Activated CD8-positive, alpha-beta memory T cell treated with anti-CD3 and anti-CD28 coated beads, Interleukin-2, amount 10 ng/mL, durations not matched to agents 7 days and 5 days (primary cell): Measurements from ENCODE around the gene AQP7. TPM values are rescaled to one million over a fixed set of nuclear protein-coding genes. Genes with fewer than 3 reads are reported as not detected.
"Not testable (repeated sequence)": the region's sequence is repeated elsewhere in the genome, so short reads cannot be mapped to it uniquely, and the experiment has no call there.

Source experiments
- ATAC-seq: fragments of 150-1000 bp; cut with Tn5 transposase; one replicate; pipeline ENCODE4 v1.10.0; 2021; ENCODE audit warnings: moderate library complexity
- CTCF ChIA-PET: fragments of 350-600 bp; sonication (Branson Sonifier 250); formaldehyde crosslinking; loops from one replicate; lab custom pipeline; 2021; ENCODE audit warnings: antibody characterized with exemption; lab: Charles Lee
- DNase-seq: peaks from one replicate; pipeline ENCODE4 v3.0.0-alpha.2; 2020
- H3K27ac Mint-ChIP-seq: one replicate; pipeline ENCODE4 v1.8.0; 2021; ENCODE audit warnings: mild to moderate bottlenecking, mixed read lengths
- H3K27me3 Mint-ChIP-seq: one replicate; pipeline ENCODE4 v1.8.0; 2021; ENCODE audit warnings: mixed read lengths
- H3K36me3 Mint-ChIP-seq: one replicate; pipeline ENCODE4 v1.8.0; 2021; ENCODE audit warnings: mild to moderate bottlenecking, mixed read lengths
- H3K4me1 Mint-ChIP-seq: one replicate; pipeline ENCODE4 v1.8.0; 2021; ENCODE audit warnings: mixed read lengths
- H3K4me3 Mint-ChIP-seq: one replicate; pipeline ENCODE4 v1.8.0; 2021; ENCODE audit warnings: mild to moderate bottlenecking, moderate library complexity, mixed read lengths
- H3K9me3 Mint-ChIP-seq: one replicate; pipeline ENCODE4 v1.8.0; 2022; ENCODE audit warnings: low read depth, mixed read lengths
- total RNA-seq, 2 experiments: library from RNA; stranded (reverse); gene quantifications; one replicate each; pipeline ENCODE4 v1.2.3, GENCODE V29; 2021

Gene AQP7
- total RNA-seq, 2 experiments from 2014 or later = not detected

DNA sequence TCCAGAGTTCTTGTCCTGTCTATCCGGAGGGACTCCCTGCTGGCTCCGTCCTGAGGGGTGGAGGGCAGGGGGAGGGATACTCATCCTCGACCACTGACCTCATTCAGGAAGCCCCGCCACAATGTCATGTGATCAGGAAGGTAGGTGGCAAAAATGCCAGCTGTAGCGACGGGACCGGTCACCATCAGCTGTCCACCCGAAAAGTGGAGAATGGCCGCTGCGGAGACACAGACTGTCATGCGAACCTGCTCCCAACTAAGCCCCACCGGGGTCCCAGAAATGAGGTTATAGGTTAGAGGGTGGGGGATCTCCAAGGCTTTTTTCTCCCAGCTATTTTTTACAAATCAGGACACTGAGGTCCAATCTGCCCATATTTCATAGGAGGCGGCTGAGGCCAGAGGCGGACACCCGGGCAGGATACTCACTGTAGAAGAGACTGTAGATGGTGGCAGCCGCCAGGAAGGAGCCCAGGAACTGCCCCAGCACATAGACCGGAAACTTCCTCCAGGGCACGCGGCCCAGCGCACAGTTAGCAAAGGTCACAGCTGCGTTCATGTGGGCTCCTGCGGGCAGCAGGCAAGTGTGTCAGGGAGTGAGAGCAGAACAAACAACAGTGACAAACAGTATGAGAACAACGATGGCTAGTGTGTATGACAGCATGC, 16.3 kb downstream of the AQP7 start:
- H3K9me3 Mint-ChIP-seq, H3K4me1 Mint-ChIP-seq, DNase-seq, H3K27me3 Mint-ChIP-seq, CTCF ChIA-PET, H3K36me3 Mint-ChIP-seq, H3K27ac Mint-ChIP-seq, ATAC-seq, H3K4me3 Mint-ChIP-seq: not testable (repeated sequence)

- DNase-seq, H3K36me3 Mint-ChIP-seq, H3K4me3 Mint-ChIP-seq, H3K9me3 Mint-ChIP-seq, H3K4me1 Mint-ChIP-seq, H3K27me3 Mint-ChIP-seq, ATAC-seq, CTCF ChIA-PET, H3K27ac Mint-ChIP-seq: not testable (repeated sequence)
These were observed 16.8 kb downstream of the AQP7 start for GRCh38 chr9:33385536-33385935.

DNA sequence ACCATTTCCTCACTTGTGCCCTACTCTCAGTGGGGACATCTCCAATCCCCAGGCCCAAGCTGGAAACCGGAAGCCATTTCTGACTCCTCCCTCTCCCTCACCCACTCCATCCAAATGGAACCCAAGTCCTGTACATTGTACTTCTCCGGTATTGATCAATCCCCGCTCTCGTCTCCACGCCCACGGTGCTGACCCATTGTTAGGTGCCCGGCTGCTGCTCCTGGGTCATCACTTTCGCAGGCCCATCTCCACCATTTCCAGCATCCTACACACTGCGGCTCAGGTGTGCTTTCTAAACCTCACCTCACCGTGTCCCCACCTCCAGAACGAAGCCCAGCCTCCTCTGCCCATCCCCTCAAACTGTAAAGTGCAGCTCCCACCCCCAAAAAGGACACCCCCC, 19.0 kb downstream of the AQP7 start:
- H3K4me3 Mint-ChIP-seq, CTCF ChIA-PET, H3K27ac Mint-ChIP-seq, H3K9me3 Mint-ChIP-seq, H3K27me3 Mint-ChIP-seq, H3K4me1 Mint-ChIP-seq, DNase-seq, H3K36me3 Mint-ChIP-seq, ATAC-seq: not testable (repeated sequence)

DNA sequence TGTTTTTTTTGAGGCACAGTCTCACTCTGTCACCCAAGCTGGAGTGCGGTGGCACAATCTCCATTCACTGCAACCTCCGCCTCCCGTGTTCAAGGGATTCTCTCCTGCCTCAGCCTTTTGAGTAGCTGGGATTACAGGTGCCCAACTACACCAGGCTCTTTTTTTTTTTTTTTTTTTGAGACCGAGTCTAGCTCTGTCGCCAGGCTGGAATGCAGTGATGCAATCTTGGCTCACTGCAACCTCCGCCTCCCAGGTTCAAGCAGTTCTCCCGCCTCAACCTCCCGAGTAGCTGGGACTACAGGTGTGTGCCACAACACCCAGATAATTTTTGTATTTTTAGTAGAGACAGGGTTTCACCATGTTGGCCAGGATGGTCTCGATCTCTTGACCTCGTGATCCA, 20.0 kb downstream of the AQP7 start:
- H3K4me3 Mint-ChIP-seq, H3K9me3 Mint-ChIP-seq, H3K36me3 Mint-ChIP-seq, CTCF ChIA-PET, H3K4me1 Mint-ChIP-seq, H3K27ac Mint-ChIP-seq, H3K27me3 Mint-ChIP-seq, DNase-seq, ATAC-seq: not testable (repeated sequence)

GRCh38 chr9:33381231-33381791, 21.1 kb downstream of the AQP7 start:
- Mint-ChIP-seq H3K27ac (no peak overlapping the region), H3K9me3 (no peaks in the 10 kb centered on the region), H3K4me1 (no peaks in the 10 kb centered on the region), H3K27me3 (no peaks in the 10 kb centered on the region), H3K4me3 (no peak overlapping the region), H3K36me3 (no peaks in the 10 kb centered on the region)
- ATAC-seq (no peak), DNase-seq (no peak)
- CTCF ChIA-PET = interaction anchor here (0.5 kb wide), 1 partner anchor 432 kb away, joined by 3 read pairs; no protein-coding TSS in a partner anchor

GRCh38 chr9:33380390-33381094, 21.8 kb downstream of the AQP7 start:
- Mint-ChIP-seq H3K36me3 (no peaks in the 10 kb centered on the region), H3K9me3 (no peaks in the 10 kb centered on the region), H3K4me3 (no peak overlapping the region), H3K27ac (no peak overlapping the region), H3K4me1 (no peaks in the 10 kb centered on the region), H3K27me3 (no peaks in the 10 kb centered on the region)
- DNase-seq = no peak
- CTCF ChIA-PET = no interaction called here
- ATAC-seq = no peak

DNA sequence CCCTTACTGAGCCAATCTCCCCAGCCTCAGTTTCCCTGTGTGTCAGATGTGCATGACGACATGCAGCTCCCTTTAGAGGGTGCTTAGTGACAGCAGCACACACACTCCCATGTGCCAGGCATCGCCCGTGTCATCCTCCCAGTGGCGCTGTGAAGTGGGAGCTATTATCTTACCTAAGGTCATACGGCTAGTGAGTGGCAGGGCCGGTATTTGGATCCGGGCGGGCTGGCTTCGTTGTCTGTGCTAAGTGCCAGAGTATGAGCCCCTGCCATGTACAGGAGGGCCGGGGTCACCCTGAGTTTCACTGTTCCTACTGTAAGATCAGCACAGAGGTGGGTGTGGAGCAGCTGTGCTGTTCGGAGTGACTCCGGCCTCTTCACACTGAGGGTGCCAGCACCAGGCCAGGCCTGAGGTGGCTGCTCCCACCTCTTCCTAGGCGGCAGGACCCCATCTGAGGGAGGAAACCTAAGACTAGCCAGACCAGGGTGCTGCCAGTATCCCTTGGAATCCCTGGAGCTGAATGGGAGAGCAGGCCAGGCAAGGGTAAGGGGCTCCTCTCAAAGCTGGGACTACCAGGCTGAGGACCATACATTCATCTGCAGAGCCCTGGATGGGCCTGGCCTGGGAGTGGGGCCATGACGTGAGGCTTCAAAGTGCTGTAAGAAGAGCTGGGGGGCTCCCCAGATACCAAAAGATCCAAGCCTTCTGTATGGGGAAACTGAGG, 22.5 kb downstream of the AQP7 start:
- no peaks in the 10 kb centered on the region for H3K4me1 Mint-ChIP-seq
- DNase-seq = no peak

DNA sequence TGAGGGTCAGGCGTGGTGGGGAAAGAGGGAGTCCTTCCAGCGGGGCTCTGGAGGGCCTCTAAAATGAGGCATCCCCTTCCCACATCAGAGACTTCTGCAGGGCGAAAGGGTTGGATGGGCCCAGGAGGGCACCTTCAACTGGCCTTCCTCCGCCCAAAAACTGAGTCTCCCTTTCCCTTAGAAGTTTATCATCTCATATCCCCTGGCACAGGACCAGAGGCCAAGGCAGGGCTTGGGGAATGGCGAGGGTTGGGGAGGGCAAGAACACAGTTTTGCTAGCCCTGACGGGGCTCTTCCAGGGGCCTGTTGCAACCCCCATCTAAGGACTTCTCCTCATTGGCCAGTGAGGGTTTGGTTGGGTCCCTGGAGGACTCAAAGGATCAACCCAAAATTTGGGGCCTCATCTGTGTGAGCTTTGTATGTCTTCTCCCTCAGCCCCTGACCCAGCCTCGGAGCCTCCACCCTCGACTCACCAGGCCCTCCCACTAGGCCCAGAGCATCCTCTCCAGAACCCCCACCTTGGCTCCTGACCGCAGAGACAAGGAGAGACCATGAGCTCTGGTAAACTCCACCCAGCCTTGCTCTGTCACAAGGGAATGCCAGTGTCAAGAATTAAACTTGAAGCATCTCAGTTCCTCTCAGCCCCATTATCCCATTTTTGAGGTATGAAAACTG, 24.1 kb downstream of the AQP7 start:
- ATAC-seq (no peak), DNase-seq (no peak)
- CTCF ChIA-PET = interaction anchor here (1.2 to 2.1 kb wide), 2 partner anchors 37 to 75 kb away, joined by 4 to 7 read pairs; no protein-coding TSS in a partner anchor
- Mint-ChIP-seq H3K27ac (no peak overlapping the region), H3K4me1 (no peaks in the 10 kb centered on the region), H3K4me3 (no peak overlapping the region), H3K27me3 (no peaks in the 10 kb centered on the region), H3K36me3 (no peaks in the 10 kb centered on the region), H3K9me3 (no peaks in the 10 kb centered on the region)

More for the DNA sequence above, 22.5 kb downstream of the AQP7 start:
- CTCF ChIA-PET = interaction anchor here (2.1 kb wide), 1 partner anchor 36 kb away, joined by 7 read pairs; no protein-coding TSS in a partner anchor
- no peak overlapping the region for H3K27ac Mint-ChIP-seq
- no peak for ATAC-seq
- H3K9me3 Mint-ChIP-seq = no peaks in the 10 kb centered on the region
- H3K4me3 Mint-ChIP-seq = no peak overlapping the region
- no peaks in the 10 kb centered on the region for H3K36me3 Mint-ChIP-seq
- no peaks in the 10 kb centered on the region for H3K27me3 Mint-ChIP-seq

DNA sequence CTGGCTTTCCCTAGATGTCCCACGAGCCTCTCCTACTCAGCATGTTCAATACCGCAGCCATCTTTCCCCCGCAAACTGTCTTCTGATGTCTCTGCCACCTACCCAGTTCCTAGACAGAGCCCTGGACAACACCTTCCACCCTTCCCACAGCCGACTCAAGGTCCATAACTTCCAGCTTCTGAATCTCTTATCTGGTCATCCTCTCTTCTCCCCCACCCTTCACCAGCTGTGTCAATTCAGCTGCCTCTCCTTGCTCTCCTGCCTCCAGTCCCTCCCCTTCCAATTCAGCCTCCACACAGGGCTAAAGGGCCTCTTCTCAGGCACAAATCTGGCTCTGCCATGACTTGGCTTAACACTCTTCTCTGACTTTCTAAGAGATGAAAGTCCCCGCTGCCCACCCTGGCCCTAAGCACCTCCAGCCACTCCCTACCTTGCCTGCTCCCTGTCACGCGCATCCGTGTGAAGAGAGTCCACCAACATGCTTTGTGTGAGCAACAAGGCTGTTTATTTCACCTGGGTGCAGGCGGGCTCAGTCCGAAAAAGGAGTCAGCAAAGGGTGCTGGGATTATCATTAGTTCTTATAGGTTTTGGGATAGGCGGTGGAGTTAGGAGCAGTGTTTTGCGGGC, 25.2 kb downstream of the AQP7 start:
- Mint-ChIP-seq H3K4me1 (no peaks in the 10 kb centered on the region), H3K4me3 (no peak overlapping the region), H3K36me3 (no peaks in the 10 kb centered on the region), H3K27me3 (no peaks in the 10 kb centered on the region), H3K27ac (no peak overlapping the region), H3K9me3 (no peaks in the 10 kb centered on the region)
- CTCF ChIA-PET = interaction anchor here (6.3 kb wide), 1 partner anchor 88 kb away, joined by 78 read pairs; no protein-coding TSS in a partner anchor
- DNase-seq = no peak
- no peak for ATAC-seq

GRCh38 chr9:33375841-33376321, 26.5 kb downstream of the AQP7 start:
- Mint-ChIP-seq H3K27ac (no peak overlapping the region), H3K4me3 (no peak overlapping the region), H3K9me3 (no peaks in the 10 kb centered on the region), H3K36me3 (peaks cover 6% of the 10 kb centered on the region), H3K4me1 (peaks cover 6% of the 10 kb centered on the region), H3K27me3 (no peaks in the 10 kb centered on the region)
- CTCF ChIA-PET = interaction anchor here (0.9 to 6.3 kb wide), 16 partner anchors 11 to 148 kb away, joined by 3 to 78 read pairs (median 6); partner anchors contain the start of genes ANKRD18B, AQP3 and NOL6
- DNase-seq (no peak), ATAC-seq (no peak)

DNA sequence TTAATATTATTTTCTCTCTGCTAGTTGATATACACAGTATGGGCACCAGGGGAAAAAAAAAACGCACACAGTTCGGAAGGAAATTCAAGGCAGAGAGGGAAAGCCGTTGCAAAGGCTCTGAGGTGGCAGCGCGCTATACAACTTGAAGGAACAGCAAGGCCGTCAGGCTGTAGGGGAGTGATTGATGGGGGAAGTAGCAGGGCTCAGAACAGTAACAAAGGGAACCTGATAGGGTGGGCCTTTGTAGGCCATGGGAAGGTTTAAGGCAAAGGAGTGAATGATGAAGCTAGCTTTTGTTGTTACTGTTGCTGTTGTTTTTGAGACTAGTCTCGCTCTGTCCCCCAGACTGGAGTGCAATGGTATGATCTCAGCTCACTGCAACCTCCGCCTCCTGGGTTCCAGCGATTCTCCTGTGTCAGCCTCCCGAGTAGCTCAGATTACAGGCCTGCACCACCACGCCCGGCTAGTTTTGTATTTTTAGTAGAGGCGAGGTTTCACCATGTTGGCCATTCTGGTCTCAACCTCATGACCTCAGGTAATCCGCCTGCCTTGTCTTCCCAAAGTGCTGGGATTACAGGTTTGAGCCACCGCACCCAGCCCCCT, 27.0 kb downstream of the AQP7 start:
- DNase-seq (no peak), ATAC-seq (no peak)
- no peak overlapping the region for H3K27ac Mint-ChIP-seq
- H3K4me3 Mint-ChIP-seq = no peak overlapping the region
- CTCF ChIA-PET = interaction anchor here (0.6 to 6.3 kb wide), 29 partner anchors 10 to 249 kb away, joined by 3 to 78 read pairs (median 4); partner anchors contain the start of genes ANKRD18B, AQP3 and NOL6
- peaks cover 10% of the 10 kb centered on the region for H3K4me1 Mint-ChIP-seq
- no peaks in the 10 kb centered on the region for H3K27me3 Mint-ChIP-seq
- peaks cover 6% of the 10 kb centered on the region for H3K36me3 Mint-ChIP-seq
- H3K9me3 Mint-ChIP-seq = no peaks in the 10 kb centered on the region
